ENCODE data around the gene BAD. TPM values are rescaled to one million over a fixed set of nuclear protein-coding genes. Genes with fewer than 3 reads are reported as not detected.

The BAD gene
- total RNA-seq, 1 donor from 2014 or later, result 156 TPM

GRCh38 chr11:64288353-64288750, 3.9 kb upstream of the BAD start:
- DNase-seq (ENCODE audit: low read depth), result no peak
- no peak overlapping the region for H3K4me3 ChIP-seq (ENCODE audit: low read depth, low read length)
- no peak for TF ChIP-seq CTCF (conservative IDR thresholded peaks at IDR 0.05; ENCODE audit: low read depth, low read length)

GRCh38 chr11:64287676-64288352, 3.3 kb upstream of the BAD start:
- no peak overlapping the region for H3K4me3 ChIP-seq (ENCODE audit: low read depth, low read length)
- DNase-seq (ENCODE audit: low read depth), result no peak
- no peak for TF ChIP-seq CTCF (conservative IDR thresholded peaks at IDR 0.05; ENCODE audit: low read depth, low read length)

DNA sequence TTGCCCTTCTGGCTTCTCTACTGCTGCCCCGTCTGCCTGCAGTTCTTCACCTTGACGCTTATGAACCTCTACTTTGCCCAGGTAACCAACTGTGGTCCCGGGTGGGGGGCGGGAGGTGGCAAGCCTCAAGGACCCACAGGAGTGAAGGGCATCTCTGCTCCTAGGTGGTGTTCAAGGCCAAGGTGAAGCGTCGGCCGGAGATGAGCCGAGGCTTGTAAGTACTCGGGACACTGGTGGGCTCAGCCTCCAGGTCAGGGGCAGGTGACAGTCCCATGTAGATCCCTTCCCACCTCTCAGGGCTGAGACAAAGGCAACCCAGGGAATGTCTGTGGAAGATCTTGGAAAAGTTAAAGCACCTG, 2.3 kb upstream of the BAD start:
- H3K4me3 ChIP-seq (ENCODE audit: low read depth, low read length), result no peak overlapping the region
- no peak for TF ChIP-seq CTCF (conservative IDR thresholded peaks at IDR 0.05; ENCODE audit: low read depth, low read length)
- no peak for DNase-seq (ENCODE audit: low read depth)

GRCh38 chr11:64285885-64286800, 1.7 kb upstream of the BAD start:
- TF ChIP-seq CTCF (conservative IDR thresholded peaks at IDR 0.05; ENCODE audit: low read depth, low read length), result peak; percentile 30
- H3K4me3 ChIP-seq (ENCODE audit: low read depth, low read length), result peak overlapping the region; percentile 94
- DNase-seq (ENCODE audit: low read depth), result no peak

- DNase-seq (ENCODE audit: low read depth), result no peak
- H3K4me3 ChIP-seq (ENCODE audit: low read depth, low read length), result peak within 1 kb of the TSS; percentile 94
- no peak for TF ChIP-seq CTCF (conservative IDR thresholded peaks at IDR 0.05; ENCODE audit: low read depth, low read length)
Observed at GRCh38 chr11:64284962-64285884, 758 bp upstream of the BAD start, which contains the start of gene GPR137. Gene GPR137, plus strand, starts transcription at chr11:64285848. Its CDS starts 677 bp downstream, at chr11:64286525.

- no peak for DNase-seq (ENCODE audit: low read depth)
- no peak for TF ChIP-seq CTCF (conservative IDR thresholded peaks at IDR 0.05; ENCODE audit: low read depth, low read length)
- peak overlapping the region; percentile 94 for H3K4me3 ChIP-seq (ENCODE audit: low read depth, low read length)
Observed at GRCh38 chr11:64283092-64283491, 1.4 kb downstream of the BAD start.
